Motor neuron (in vitro differentiated cells): ENCODE data around the gene SCEL. TPM values are rescaled to one million over a fixed set of nuclear protein-coding genes. Genes with fewer than 3 reads are reported as not detected.
A peak's percentile ranks its signal among the peaks of the same experiment; 100 is the strongest.

Experiments
- ATAC-seq, 8 experiments: fragments of 200-7000 bp; cut with Tn5 transposase; replicated peaks in 6 of 8; 2 replicates each; pipeline ENCODE4 v1.8.0; 2021; ENCODE audit warnings: mild to moderate bottlenecking in 8 of 8, moderate library complexity in 8 of 8
- H3K27ac ChIP-seq, 2 donors: fragments of 250-450 bp; sonication (Bioruptor Pico); 2 replicates each; pipeline ENCODE4 v1.9.0; 2021; ENCODE audit warnings: antibody characterized with exemption in 2 of 2, mild to moderate bottlenecking in 2 of 2, moderate library complexity in 1 of 2
- H3K4me1 ChIP-seq, 2 donors: fragments of 250-450 bp; sonication (Bioruptor Pico); replicated peaks in 1 of 2; 2 replicates each; pipeline ENCODE4 v1.6.1; 2021; ENCODE audit warnings: antibody characterized with exemption in 2 of 2, mild to moderate bottlenecking in 2 of 2, moderate library complexity in 1 of 2
- H3K4me3 ChIP-seq, 5 donors: fragments of 250-450 bp; sonication (Bioruptor Pico); 2 replicates each; pipeline ENCODE4 v1.9.0; 2021; ENCODE audit warnings: antibody characterized with exemption in 5 of 5, mild to moderate bottlenecking in 5 of 5, moderate library complexity in 4 of 5
- WGBS, 10 experiments: fragments of 450-650 bp; shearing (Covaris generic); methylation state at CpG; one replicate each; pipeline ENCODE4 v1.0.0; 2022; 5-methylcytosine and 5-hydroxymethylcytosine counted together
- in situ Hi-C, 9 experiments: fragments of 400-800 bp; cut with MboI; loops; one replicate each; pipeline ENCODE4 v1.15.0; 2021; ENCODE audit warnings: low sequenced_read_pairs in 9 of 9, low pct_unique_long_range_greater_than_20kb in 2 of 9; ENCODE audit not compliant: unreplicated experiment in 9 of 9
- total RNA-seq, 8 experiments: library from RNA; unstranded; fragments of 300-600 nt; gene quantifications; 2 replicates each; pipeline versions ENCODE4 v1.2.3 to v1.2.4, GENCODE V29; 2022

Gene SCEL
- total RNA-seq, 8 experiments from 2014 or later: 0.14 to 0.43 (median 0.21) TPM; not detected in 2

- WGBS, 10 experiments: 0 to 95% (median 79%) methylated on average over 1 to 5 of the region's 7 CpGs; no CpG with 5 or more reads in 2 of the 10 experiments
- Histone ChIP-seq H3K4me1 (peaks cover 5 to 12% of the 10 kb centered on the region in 2 donors), H3K4me3 (no peak overlapping the region), H3K27ac (no peak overlapping the region)
- ATAC-seq: peak in 1 of 8 experiments; percentile 64
- in situ Hi-C loops: loop anchor here in 2 of 9 experiments (25.0 kb wide), 1 partner anchor 178 kb away; no protein-coding TSS in a partner anchor
Measured at GRCh38 chr13:77584106-77584505, 48.6 kb downstream of the SCEL start.

GRCh38 chr13:77595166-77595810 lies 59.8 kb downstream of the SCEL start:
- in situ Hi-C loops: loop anchor here in 3 of 9 experiments (10.0 to 25.0 kb wide), 2 partner anchors 160 to 167 kb away; no protein-coding TSS in a partner anchor
- H3K27ac ChIP-seq: no peak overlapping the region
- H3K4me3 ChIP-seq: no peak overlapping the region
- ATAC-seq: peak in 1 of 8 experiments; percentile 16
- H3K4me1 ChIP-seq: peaks cover 0 to 9% of the 10 kb centered on the region in 2 donors
- WGBS, 10 experiments: 0 to 75% (median 66%) methylated on average over 1 to 2 of the region's 2 CpGs; no CpG with 5 or more reads in 3 of the 10 experiments

- Histone ChIP-seq H3K4me1 (peaks cover 0 to 9% of the 10 kb centered on the region in 2 donors), H3K4me3 (no peak overlapping the region), H3K27ac (no peak overlapping the region)
- ATAC-seq: no peak
- in situ Hi-C loops: loop anchor here in 3 of 9 experiments (10.0 to 25.0 kb wide), 2 partner anchors 158 to 166 kb away; no protein-coding TSS in a partner anchor
- 44 to 100% (median 100%) methylated on average over 1 of the region's 1 CpG; no CpG with 5 or more reads in 5 of the 10 experiments for WGBS, 10 experiments
Measured at GRCh38 chr13:77596777-77597176, 61.3 kb downstream of the SCEL start.

GRCh38 chr13:77599351-77599750 lies 63.8 kb downstream of the SCEL start:
- 0 to 80% (median 60%) methylated on average over 1 to 2 of the region's 2 CpGs; no CpG with 5 or more reads in 1 of the 10 experiments for WGBS, 10 experiments
- no peak overlapping the region for H3K27ac ChIP-seq
- peak in 1 of 8 experiments; percentile 47 for ATAC-seq
- peaks cover 0 to 9% of the 10 kb centered on the region in 2 donors for H3K4me1 ChIP-seq
- H3K4me3 ChIP-seq: no peak overlapping the region
- in situ Hi-C loops: loop anchor here in 3 of 9 experiments (10.0 to 25.0 kb wide), 2 partner anchors 155 to 163 kb away; no protein-coding TSS in a partner anchor

GRCh38 chr13:77600701-77601100 lies 65.2 kb downstream of the SCEL start:
- H3K27ac ChIP-seq: no peak overlapping the region
- no peak for ATAC-seq
- in situ Hi-C loops: no loop called here
- no peak overlapping the region for H3K4me3 ChIP-seq
- 0 to 100% (median 85%) methylated on average over 1 to 2 of the region's 2 CpGs for WGBS, 10 experiments
- peaks cover 0 to 6% of the 10 kb centered on the region in 2 donors for H3K4me1 ChIP-seq

GRCh38 chr13:77611068-77611467 lies 75.6 kb downstream of the SCEL start:
- WGBS, 10 experiments: 67 to 100% (median 85%) methylated on average over 1 of the region's 1 CpG; no CpG with 5 or more reads in 2 of the 10 experiments
- Histone ChIP-seq H3K4me3 (no peak overlapping the region), H3K4me1 (no peaks in the 10 kb centered on the region), H3K27ac (no peak overlapping the region)
- in situ Hi-C loops: no loop called here
- no peak for ATAC-seq

- Histone ChIP-seq H3K4me3 (no peak overlapping the region), H3K4me1 (peaks cover 7 to 15% of the 10 kb centered on the region in 2 donors), H3K27ac (no peak overlapping the region)
- in situ Hi-C loops: no loop called here
- no peak for ATAC-seq
Measured at GRCh38 chr13:77616027-77616426, 80.5 kb downstream of the SCEL start.

GRCh38 chr13:77619655-77620054 lies 84.1 kb downstream of the SCEL start:
- Histone ChIP-seq H3K27ac (no peak overlapping the region), H3K4me1 (peaks cover 7 to 15% of the 10 kb centered on the region in 2 donors), H3K4me3 (no peak overlapping the region)
- 41 to 100% (median 80%) methylated on average over 1 to 5 of the region's 5 CpGs; no CpG with 5 or more reads in 1 of the 10 experiments for WGBS, 10 experiments
- no peak for ATAC-seq
- in situ Hi-C loops: no loop called here

- no peak overlapping the region for H3K27ac ChIP-seq
- in situ Hi-C loops: no loop called here
- peaks cover 7 to 15% of the 10 kb centered on the region in 2 donors for H3K4me1 ChIP-seq
- H3K4me3 ChIP-seq: no peak overlapping the region
- 50 to 100% (median 67%) methylated on average over 1 of the region's 1 CpG; no CpG with 5 or more reads in 3 of the 10 experiments for WGBS, 10 experiments
- ATAC-seq: peak in 5 of 8 experiments; percentile 64 to 88 (median 80)
Measured at GRCh38 chr13:77620138-77620537, 84.6 kb downstream of the SCEL start.

GRCh38 chr13:77623806-77624205 lies 88.3 kb downstream of the SCEL start:
- no peak overlapping the region for H3K27ac ChIP-seq
- H3K4me1 ChIP-seq: peaks cover 0 to 5% of the 10 kb centered on the region in 2 donors
- no peak for ATAC-seq
- no peak overlapping the region for H3K4me3 ChIP-seq
- in situ Hi-C loops: no loop called here
- 0 to 100% (median 74%) methylated on average over 1 to 3 of the region's 3 CpGs; no CpG with 5 or more reads in 2 of the 10 experiments for WGBS, 10 experiments

- in situ Hi-C loops: no loop called here
- no peaks in the 10 kb centered on the region for H3K4me1 ChIP-seq
- ATAC-seq: peak in 2 of 8 experiments; percentile 32 to 79
- H3K4me3 ChIP-seq: no peak overlapping the region
- no peak overlapping the region for H3K27ac ChIP-seq
Measured at GRCh38 chr13:77628170-77628569, 92.7 kb downstream of the SCEL start.

- H3K27ac ChIP-seq: no peak overlapping the region
- in situ Hi-C loops: no loop called here
- WGBS, 10 experiments: 0 to 14% methylated on average over 1 of the region's 1 CpG; no CpG with 5 or more reads in 8 of the 10 experiments
- peaks cover 9 to 19% of the 10 kb centered on the region in 2 donors for H3K4me1 ChIP-seq
- ATAC-seq: peak in 5 of 8 experiments; percentile 76 to 93 (median 89)
- H3K4me3 ChIP-seq: no peak overlapping the region
Measured at GRCh38 chr13:77637588-77637987, 102.1 kb downstream of the SCEL start.

- Histone ChIP-seq H3K4me3 (no peak overlapping the region), H3K27ac (no peak overlapping the region), H3K4me1 (no peaks in the 10 kb centered on the region)
- no peak for ATAC-seq
- in situ Hi-C loops: no loop called here
Measured at GRCh38 chr13:77650409-77650808, 114.9 kb downstream of the SCEL start.
